Ovary (tissue), 9 donors: Measurements from ENCODE around the gene CDH23. TPM values are rescaled to one million over a fixed set of nuclear protein-coding genes. Genes with fewer than 3 reads are reported as not detected.

ENCODE experiments used
- DNase-seq, 5 donors: peaks; one replicate each; pipeline ENCODE4 v3.0.0-alpha.2; 2019 to 2020
- H3K27ac ChIP-seq, 2 donors: fragments of 200-600 bp; one replicate each; pipeline versions ENCODE4 v1.5.1 to v1.8.0; 2019 to 2022
- H3K27me3 ChIP-seq: fragments of 200-600 bp; one replicate; pipeline ENCODE4 v1.8.0; 2022
- H3K36me3 ChIP-seq: fragments of 200-600 bp; sonication (generic); one replicate; pipeline ENCODE4 v1.5.1; 2019
- H3K4me1 ChIP-seq: one replicate; pipeline ENCODE4 v1.8.1; 2013; ENCODE audit warnings: mild to moderate bottlenecking, moderate library complexity; ENCODE audit not compliant: insufficient read depth
- H3K4me3 ChIP-seq: fragments of 200-600 bp; sonication (generic); one replicate; pipeline ENCODE4 v1.5.1; 2017
- H3K9me3 ChIP-seq, 2 donors: fragments of 200-600 bp in 1 of 2; sonication (generic) in 1 of 2; one replicate each; pipeline versions ENCODE4 v1.5.1 to v1.8.1; 2013 to 2019; ENCODE audit warnings: mild to moderate bottlenecking in 1 of 2, moderate library complexity in 1 of 2
- EP300 ChIP-seq: sonication (generic); formaldehyde crosslinking; IDR thresholded peaks from one replicate; pipeline ENCODE4 v1.6.1; 2017; ENCODE audit warnings: antibody characterized with exemption
- POLR2A ChIP-seq: fragments of 450-650 bp; IDR thresholded peaks from one replicate; pipeline ENCODE4 v1.6.1; 2017; ENCODE audit warnings: antibody characterized with exemption, mild to moderate bottlenecking, moderate library complexity
- WGBS, 3 donors: extraction: QIAGEN DNeasy Blood & Tissue Kit in 1 of 3; methylation state at CpG; one replicate each; pipeline versions ENCODE4 v1.1.5 to v1.1.7; 2013 to 2017; 5-methylcytosine and 5-hydroxymethylcytosine counted together
- intact Hi-C, 4 donors: fragments of 100-400 bp; cut with DNase I; formaldehyde crosslinking; loops; one replicate each; pipeline versions ENCODE4 v1.11.0 to v1.15.1; 2022 to 2023
- polyA plus RNA-seq, 2 donors: library from polyadenylated mRNA; stranded (reverse); fragments of 200-250 nt in 1 of 2; fragments of 350-450 nt in 1 of 2; fragmentation: Illumina TruSeq in 1 of 2; extraction: RNeasy Lipid Tissue Mini Kit (QIAGEN cat#74804) in 1 of 2; gene quantifications; one replicate each; pipeline ENCODE4 v1.2.3, GENCODE V29; 2013 to 2014
- total RNA-seq, 7 donors: library from RNA; depleted of rRNA in 2 of 7; stranded (reverse); fragments of >200 nt in 2 of 7; fragmentation: NEBNext Ultra II Directional in 3 of 7; extraction: Animal tissue kit (Norgen Biotek cat#: 25700) in 3 of 7; gene quantifications; one replicate each; pipeline versions ENCODE4 v1.1.0 to v1.2.4, GENCODE V29; 2016 to 2023
- TF ChIP-seq, protein P1 (sequence below), 3 donors: fragments of 450-650 bp in 2 of 3; fragments of 200-600 bp in 1 of 3; IDR thresholded peaks; one replicate each; pipeline versions ENCODE4 v1.5.1 to v1.8.0; 2016 to 2022; ENCODE audit warnings: antibody characterized with exemption in 3 of 3, mild to moderate bottlenecking in 1 of 3
- donor health status: DM: no; HTN: no; CAD: no; lungs with moderate emphysema.
- donor health status: DM: no; HTN: no; CAD: no.
- donor health status: Bipolar disorder and iron deficiency.
- donor health status: DM: yes; HTN: yes; CAD: no.
- donor health status: DM: no; HTN: no; CAD: no.
- donor health status: DM: yes; HTN: yes; CAD: no.

Gene CDH23
- total and polyA plus RNA-seq, 9 donors = 7.5 to 108 (median 39.1) TPM

- Histone ChIP-seq H3K27ac (no peak overlapping the region), H3K36me3 (no peaks in the 10 kb centered on the region), H3K4me1 (no peaks in the 10 kb centered on the region), H3K9me3 (no peaks in the 10 kb centered on the region), H3K4me3 (no peak overlapping the region), H3K27me3 (no peaks in the 10 kb centered on the region)
- WGBS, 3 donors = 88 to 96% (median 95%) methylated on average over 9 of the region's 9 CpGs
- intact Hi-C loops = no loop called here
- TF ChIP-seq POLR2A = no peak
- DNase-seq = no peak
Observed at GRCh38 chr10:71448146-71448545, 51.4 kb downstream of the CDH23 start.

GRCh38 chr10:71449026-71449425 lies 52.3 kb downstream of the CDH23 start:
- Histone ChIP-seq H3K27ac (no peak overlapping the region), H3K27me3 (no peaks in the 10 kb centered on the region), H3K9me3 (no peaks in the 10 kb centered on the region), H3K4me3 (no peak overlapping the region), H3K4me1 (no peaks in the 10 kb centered on the region), H3K36me3 (no peaks in the 10 kb centered on the region)
- TF ChIP-seq, protein P1, sequence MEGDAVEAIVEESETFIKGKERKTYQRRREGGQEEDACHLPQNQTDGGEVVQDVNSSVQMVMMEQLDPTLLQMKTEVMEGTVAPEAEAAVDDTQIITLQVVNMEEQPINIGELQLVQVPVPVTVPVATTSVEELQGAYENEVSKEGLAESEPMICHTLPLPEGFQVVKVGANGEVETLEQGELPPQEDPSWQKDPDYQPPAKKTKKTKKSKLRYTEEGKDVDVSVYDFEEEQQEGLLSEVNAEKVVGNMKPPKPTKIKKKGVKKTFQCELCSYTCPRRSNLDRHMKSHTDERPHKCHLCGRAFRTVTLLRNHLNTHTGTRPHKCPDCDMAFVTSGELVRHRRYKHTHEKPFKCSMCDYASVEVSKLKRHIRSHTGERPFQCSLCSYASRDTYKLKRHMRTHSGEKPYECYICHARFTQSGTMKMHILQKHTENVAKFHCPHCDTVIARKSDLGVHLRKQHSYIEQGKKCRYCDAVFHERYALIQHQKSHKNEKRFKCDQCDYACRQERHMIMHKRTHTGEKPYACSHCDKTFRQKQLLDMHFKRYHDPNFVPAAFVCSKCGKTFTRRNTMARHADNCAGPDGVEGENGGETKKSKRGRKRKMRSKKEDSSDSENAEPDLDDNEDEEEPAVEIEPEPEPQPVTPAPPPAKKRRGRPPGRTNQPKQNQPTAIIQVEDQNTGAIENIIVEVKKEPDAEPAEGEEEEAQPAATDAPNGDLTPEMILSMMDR (IDR thresholded peaks at IDR 0.05) = no peak
- no peak for TF ChIP-seq POLR2A
- TF ChIP-seq EP300 = no peak
- intact Hi-C loops = no loop called here
- DNase-seq = no peak
- WGBS, 3 donors = 86 to 90% (median 88%) methylated on average over 5 of the region's 5 CpGs

- Histone ChIP-seq H3K9me3 (no peaks in the 10 kb centered on the region), H3K4me1 (no peaks in the 10 kb centered on the region), H3K27ac (no peak overlapping the region), H3K36me3 (no peaks in the 10 kb centered on the region), H3K27me3 (no peaks in the 10 kb centered on the region), H3K4me3 (no peak overlapping the region)
- TF ChIP-seq POLR2A (no peak), EP300 (no peak)
- TF ChIP-seq, protein P1 (IDR thresholded peaks at IDR 0.05) = no peak
- 83 to 88% (median 84%) methylated on average over 14 of the region's 14 CpGs for WGBS, 3 donors
- intact Hi-C loops = no loop called here
- no peak for DNase-seq
Observed at GRCh38 chr10:71451754-71452153, 55.0 kb downstream of the CDH23 start.

- intact Hi-C loops = no loop called here
- H3K27me3 ChIP-seq = no peaks in the 10 kb centered on the region
- H3K4me3 ChIP-seq = no peak overlapping the region
- WGBS, 3 donors = 83 to 88% (median 84%) methylated on average over 12 of the region's 12 CpGs
- H3K27ac ChIP-seq = no peak overlapping the region
- no peaks in the 10 kb centered on the region for H3K36me3 ChIP-seq
- no peak for DNase-seq
- no peaks in the 10 kb centered on the region for H3K4me1 ChIP-seq
- TF ChIP-seq, protein P1 (IDR thresholded peaks at IDR 0.05) = no peak
- TF ChIP-seq EP300 = no peak
- TF ChIP-seq POLR2A = no peak
- no peaks in the 10 kb centered on the region for H3K9me3 ChIP-seq
Observed at GRCh38 chr10:71453186-71453585, 56.5 kb downstream of the CDH23 start.

DNA sequence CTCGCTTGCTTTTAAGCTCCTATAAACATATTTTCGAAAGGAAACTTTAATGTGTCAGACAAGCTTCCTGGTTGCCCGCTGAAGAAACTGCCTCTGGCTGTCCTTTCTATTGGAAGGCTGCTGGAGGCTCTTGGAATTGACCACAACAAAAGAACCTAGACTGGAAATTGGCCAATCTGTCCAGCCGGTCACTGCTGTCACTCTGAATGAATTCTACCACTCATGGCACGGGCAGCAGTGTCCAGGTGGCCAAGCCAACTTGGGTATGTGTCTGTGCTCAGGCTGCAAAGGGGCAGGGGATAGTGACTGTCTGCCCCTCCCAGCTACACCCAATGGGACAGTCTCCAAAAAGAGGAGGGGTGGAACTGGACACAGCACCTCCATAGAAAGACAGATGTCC lies 57.6 kb downstream of the CDH23 start:
- no peaks in the 10 kb centered on the region for H3K9me3 ChIP-seq
- H3K4me1 ChIP-seq = no peaks in the 10 kb centered on the region
- H3K4me3 ChIP-seq = no peak overlapping the region
- no peak overlapping the region for H3K27ac ChIP-seq
- no peak for DNase-seq
- intact Hi-C loops = no loop called here
- TF ChIP-seq EP300 (no peak), POLR2A (no peak)
- TF ChIP-seq, protein P1 (IDR thresholded peaks at IDR 0.05) = no peak
- no peaks in the 10 kb centered on the region for H3K36me3 ChIP-seq
- 83 to 86% (median 86%) methylated on average over 5 of the region's 5 CpGs for WGBS, 3 donors
- H3K27me3 ChIP-seq = no peaks in the 10 kb centered on the region
